Limb (tissue), 2 donors: Measurements from ENCODE around the gene ANKLE1.

Experiments
- DNase-seq, 2 donors: peaks; one replicate each; pipeline ENCODE4 v3.0.0-alpha.2; 2016; ENCODE audit errors: extremely low spot score in 2 of 2

Gene ANKLE1

DNA sequence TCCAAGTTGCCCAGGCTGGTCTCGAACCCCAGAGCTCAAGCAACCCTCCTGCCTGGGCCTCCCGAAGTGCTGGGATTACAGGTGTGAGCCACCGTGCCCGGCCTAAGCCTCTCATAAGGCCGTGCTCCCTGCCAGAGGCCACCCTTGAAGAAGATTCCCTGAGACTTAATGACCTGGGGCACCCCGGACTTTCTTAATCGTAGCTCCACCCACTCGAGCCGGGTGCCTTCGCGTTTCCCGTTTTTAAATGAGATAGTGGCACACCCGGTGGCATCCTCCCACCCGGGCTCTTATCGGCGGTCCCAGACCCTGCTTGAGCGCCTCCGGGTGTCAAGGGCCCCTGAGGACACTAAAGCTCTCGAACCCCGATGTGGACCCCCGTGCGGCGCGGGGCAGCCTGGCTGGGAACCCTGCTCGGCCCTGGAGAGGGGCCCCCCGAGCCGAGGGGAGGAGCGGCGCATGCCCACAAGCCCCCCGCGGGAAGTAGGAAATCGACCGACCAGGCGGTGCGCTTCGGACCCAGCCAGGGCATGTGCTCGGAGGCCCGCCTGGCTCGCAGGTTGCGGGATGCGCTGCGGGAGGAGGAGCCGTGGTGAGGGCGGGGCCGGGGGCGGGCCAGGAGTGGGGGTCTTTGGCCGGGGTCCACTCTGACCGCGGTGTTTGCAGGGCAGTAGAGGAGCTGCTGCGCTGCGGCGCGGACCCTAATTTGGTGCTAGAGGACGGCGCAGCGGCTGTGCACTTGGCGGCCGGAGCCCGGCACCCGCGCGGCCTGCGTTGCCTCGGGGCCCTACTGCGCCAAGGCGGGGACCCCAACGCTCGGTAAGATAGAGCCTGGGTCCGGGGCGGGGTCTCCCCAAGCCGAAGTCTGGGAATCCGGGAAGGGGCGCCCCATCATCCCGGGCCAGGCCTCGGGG, at the start of gene ANKLE1:
ANKLE1 (plus strand) TSS at position 511 of the 914 bp plus-strand sequence; CDS start at position 531, 20 bp downstream.
- DNase-seq, result peak in 1 of 2 donors; percentile 72

GRCh38 chr19:17232258-17232657, 49.4 kb upstream of the ANKLE1 start:
- DNase-seq, result no peak

DNA sequence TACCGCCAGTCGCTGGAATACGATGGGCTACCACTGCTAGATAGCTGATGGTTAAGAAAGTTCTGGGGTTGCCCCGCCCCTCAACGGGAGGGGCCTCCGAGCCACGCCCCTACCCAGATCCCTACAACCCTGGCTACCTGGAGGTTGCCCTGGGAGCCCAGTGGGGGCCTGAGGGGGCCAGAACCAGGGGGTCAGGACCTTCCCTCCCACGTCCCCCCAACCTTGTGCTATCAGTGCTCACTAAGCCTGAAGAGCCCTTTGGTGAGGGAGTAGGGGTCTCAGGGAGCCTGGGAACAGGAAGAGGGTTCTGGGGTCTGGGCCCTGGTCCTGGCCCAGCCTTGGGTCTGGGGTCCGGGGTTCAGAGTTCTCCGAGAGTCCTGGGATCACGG, 46.8 kb upstream of the ANKLE1 start:
- DNase-seq, result no peak

DNA sequence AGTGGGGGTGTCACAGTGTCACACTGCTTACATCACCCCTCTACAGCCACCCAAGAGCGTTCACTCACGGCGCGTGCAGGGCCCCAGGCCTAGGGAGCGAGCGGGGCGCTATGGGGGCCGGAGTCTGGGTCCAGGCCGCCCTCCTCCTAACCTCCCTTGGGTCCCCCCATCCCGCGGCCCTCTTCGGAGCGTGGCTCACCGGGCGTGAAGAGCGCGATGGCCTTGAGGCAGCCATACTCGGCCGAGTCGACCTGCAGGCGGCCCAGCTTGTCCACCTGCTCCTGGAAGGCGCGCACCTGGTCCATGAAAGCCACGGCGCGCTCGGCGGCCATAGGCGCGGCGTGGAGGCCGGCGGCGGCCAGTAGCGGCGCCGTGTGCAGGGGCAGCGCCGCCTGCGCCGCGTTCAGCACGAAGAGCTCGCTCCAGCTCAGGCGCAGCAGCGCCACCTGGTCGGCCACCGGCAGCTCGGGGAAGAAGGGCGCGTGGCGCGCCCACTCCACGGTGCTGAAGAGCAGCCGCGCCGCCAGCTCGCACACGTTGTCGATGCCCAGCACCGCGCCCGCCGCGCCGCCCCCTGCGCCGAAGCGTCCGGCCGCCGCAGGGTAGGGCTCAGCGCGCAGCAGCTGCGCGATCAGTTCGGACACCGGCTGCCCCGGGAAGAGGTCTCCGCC, 46.3 kb upstream of the ANKLE1 start:
- peak; percentile 61 to 82 for DNase-seq

GRCh38 chr19:17235971-17236777, 45.5 kb upstream of the ANKLE1 start:
- peak; percentile 32 to 51 for DNase-seq

- DNase-seq, result no peak
Observed at GRCh38 chr19:17236811-17237543, 44.7 kb upstream of the ANKLE1 start.

DNA sequence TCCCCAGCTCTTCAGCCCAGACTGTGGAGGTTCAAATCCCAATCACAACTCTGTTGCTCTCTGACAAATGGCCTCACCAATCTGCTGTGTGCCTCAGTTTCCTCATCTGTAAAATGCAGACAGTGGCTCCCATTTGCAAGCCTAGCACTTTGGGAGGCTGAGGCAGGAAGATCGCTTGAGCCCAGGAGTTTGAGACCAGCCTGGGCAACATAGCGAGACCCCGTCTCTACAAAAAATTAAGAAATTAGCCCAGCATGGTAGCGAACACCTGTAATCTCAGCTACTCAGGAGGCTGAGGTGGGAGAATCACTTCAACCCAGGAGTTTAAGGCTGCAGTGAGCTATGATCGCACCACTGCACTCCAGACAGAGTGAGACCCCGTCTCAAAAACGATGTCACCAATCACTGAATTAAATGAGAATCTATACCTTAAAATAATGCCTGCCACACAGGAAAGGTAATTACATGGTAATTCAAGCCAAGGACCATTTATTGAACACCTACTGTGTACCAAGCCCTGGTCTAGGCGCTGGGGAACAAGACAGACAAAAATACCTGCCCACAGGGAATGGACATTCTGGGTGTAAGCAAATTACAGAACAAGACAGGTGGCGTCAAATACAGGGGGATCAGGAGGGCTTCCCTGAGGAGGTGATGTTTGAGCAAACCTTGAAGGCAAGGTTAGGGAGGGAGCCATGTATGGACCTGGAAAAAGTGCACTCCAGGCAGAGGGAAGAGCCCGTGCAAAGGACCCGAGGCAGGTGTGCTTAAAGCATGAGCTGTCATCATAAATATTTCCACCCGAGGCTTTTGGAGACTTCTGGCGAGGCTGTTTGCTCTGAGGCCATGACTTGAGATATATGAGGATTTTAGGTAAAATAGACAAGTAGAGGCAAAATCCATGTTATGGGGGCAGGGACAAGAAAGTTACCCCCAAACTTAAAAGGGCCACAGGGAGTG, 43.7 kb upstream of the ANKLE1 start:
- no peak for DNase-seq

DNA sequence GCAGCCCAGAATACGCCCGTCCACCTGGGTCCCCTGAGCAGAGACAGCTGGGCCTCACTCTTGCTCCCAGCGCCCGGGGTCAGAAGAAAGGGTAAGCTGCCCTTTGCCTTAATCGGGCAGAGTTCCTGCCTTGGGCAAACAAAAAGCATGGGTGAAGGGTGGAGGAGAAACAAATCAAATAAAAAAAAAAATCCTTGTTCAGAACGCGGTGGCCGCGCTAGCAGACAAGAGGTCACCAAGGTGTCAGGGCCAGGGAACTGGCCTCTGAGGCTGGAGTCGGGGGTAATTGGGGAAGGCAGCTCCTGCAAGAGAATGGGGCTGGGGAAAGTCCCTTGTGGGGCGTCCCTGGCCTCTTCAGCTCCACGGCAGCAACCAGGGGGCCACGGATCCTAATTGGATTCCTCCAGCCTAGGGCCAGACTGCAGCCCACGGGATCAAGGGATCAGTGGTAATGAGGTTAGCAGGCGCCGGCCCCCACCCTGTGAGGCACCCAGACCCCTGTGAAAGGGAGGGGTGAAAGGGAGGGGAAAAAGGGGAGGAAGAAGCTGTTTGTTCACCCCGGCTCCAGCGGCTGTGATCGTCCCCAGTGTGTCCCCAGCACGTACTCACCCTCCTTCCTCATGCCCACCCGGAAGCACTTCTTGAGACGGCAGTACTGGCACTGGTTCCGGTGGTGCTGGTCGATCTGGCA, 41.5 kb upstream of the ANKLE1 start:
- DNase-seq, result no peak

- no peak for DNase-seq
Observed at GRCh38 chr19:17240826-17241399, 40.8 kb upstream of the ANKLE1 start.

DNA sequence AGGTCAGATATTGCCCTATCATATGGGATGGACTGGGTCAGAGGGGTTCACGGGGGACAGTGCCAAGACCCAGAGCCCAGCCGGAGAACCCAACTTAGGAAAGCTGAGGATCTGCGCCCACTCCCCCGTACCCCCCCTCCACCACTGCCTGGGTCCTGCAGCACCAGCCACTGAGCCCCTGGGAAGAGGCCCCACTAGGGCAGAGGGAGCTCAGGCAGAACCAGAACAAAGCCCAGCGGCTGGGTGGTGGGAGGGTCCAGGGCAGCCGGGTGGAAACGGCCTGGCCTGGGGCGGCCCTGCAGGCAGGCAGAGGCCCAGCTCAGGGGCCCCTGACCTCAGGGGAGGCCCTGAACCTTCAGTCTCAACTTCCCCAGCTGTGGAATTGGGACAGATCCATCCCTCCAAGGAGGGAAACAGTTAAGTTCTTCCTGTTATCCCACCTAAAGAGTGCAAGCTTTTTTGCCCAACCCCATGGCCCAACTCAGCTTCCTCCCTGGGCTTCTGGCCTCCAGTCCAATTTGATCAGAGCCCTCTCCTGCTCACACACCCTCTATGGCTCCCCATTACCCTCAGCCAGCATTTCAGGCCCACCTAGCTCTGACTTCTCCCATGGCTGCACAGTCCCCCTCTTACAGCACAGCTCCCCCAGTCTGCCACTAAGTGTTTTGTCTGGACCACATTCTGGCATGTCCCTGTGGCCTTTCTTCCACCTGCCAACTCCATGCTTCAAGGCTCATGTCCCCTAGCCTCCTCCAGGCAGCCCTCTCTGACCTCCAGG, 39.1 kb upstream of the ANKLE1 start:
- no peak for DNase-seq

DNA sequence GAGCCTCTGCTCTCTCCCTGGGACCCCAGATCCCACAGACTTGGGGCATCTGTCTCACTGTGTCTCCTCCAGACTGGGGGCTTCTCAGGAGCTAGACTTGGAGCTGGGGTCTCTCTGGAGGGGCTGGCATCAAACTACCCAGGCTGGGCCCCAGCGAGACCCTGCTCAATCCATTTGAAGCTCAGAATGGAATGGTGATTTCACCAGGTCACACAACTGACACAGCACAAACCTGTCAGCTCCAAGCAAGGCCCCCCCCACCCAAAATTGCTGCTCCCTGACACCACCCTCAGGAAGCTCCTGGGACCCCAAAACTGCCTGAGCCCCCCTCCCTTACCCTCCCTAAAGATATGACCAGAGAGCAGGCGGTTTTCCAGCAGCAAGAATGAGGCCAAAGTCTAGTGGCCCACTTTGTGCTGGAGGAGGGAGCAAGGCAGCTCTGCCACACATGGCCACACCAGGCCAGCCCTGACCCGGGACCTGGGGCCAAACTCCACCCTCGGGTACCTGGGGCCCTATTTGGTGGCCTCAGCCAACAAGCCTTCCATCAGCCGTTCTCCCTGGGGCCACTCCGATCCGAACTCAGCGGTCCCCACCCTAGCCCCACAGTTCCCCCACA, 38.4 kb upstream of the ANKLE1 start:
- DNase-seq, result no peak

DNA sequence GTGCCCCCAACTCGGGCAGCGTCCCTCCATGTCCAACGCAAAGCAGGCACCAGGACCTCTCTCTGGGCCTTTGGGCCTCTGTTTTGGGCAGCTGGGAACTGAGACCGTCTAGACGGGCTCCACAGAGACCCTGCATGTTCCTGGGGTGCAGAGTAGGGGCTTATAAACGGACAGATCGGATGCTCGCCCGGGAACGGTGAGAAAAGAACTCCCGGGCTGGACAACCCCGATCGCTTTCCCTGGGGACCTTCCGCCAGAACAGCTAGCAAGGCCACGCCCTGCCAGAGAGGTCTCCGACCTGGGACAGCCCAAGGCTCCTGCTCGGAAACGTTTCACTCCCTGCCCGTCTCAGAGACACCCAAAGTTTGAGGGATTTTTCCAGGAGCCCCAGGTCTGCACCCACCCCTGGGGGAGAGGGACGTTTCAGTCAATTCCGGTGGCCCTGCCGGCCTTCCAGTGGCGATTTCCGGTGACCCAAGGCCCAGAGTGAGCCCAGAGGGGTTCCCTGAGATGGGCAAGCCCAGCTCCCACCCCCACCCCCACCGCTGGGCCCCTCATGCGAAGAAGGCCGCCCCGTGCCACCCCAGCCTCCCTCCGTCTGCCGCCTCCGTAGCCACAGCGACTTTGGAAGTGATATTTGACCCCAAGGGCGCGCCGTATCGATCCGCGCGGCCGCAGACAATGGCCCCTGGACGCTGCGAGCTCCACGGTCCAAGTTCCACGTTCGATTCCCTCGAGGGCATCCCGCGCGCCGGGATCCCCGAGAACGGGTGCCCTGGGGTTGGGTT, 37.7 kb upstream of the ANKLE1 start:
- no peak for DNase-seq

GRCh38 chr19:17244618-17245534, 36.8 kb upstream of the ANKLE1 start:
- peak in 1 of 2 donors; percentile 68 for DNase-seq

- DNase-seq, result no peak
Observed at GRCh38 chr19:17245535-17245984, 36.1 kb upstream of the ANKLE1 start, which contains the start of gene NR2F6. Gene NR2F6 (minus strand): TSS chr19:17245919. CDS start chr19:17245220, 699 bp downstream.

GRCh38 chr19:17246681-17247425, 34.8 kb upstream of the ANKLE1 start:
- DNase-seq, result peak in 1 of 2 donors; percentile 52
